HG03432 (cell line): ENCODE measurements around the gene ARID5A.
"Not testable (repeated sequence)": the region's sequence is repeated elsewhere in the genome, so short reads cannot be mapped to it uniquely, and the experiment has no call there.

ENCODE experiments used
- ATAC-seq: cut with Tn5 transposase; IDR thresholded peaks from one replicate; pipeline ENCODE4 v1.9.1; 2021; ENCODE audit warnings: mild to moderate bottlenecking, moderate library complexity; ENCODE audit not compliant: unreplicated experiment

The ARID5A gene

GRCh38 chr2:96554293-96555145 lies 18.0 kb downstream of the ARID5A start:
- no peak for ATAC-seq

GRCh38 chr2:96555146-96555610 lies 18.6 kb downstream of the ARID5A start:
- ATAC-seq = no peak

- no peak for ATAC-seq
Observed at GRCh38 chr2:96556441-96557330, 20.1 kb downstream of the ARID5A start.

GRCh38 chr2:96557421-96557820 lies 20.9 kb downstream of the ARID5A start:
- ATAC-seq = not testable (repeated sequence)

GRCh38 chr2:96558061-96558460 lies 21.5 kb downstream of the ARID5A start:
- no peak for ATAC-seq

GRCh38 chr2:96558485-96558884 lies 21.9 kb downstream of the ARID5A start:
- ATAC-seq = no peak

GRCh38 chr2:96564026-96564425 lies 27.5 kb downstream of the ARID5A start:
- ATAC-seq = no peak

- no peak for ATAC-seq
Observed at GRCh38 chr2:96564563-96564962, 28.0 kb downstream of the ARID5A start.

- no peak for ATAC-seq
Observed at GRCh38 chr2:96565111-96565510, 28.6 kb downstream of the ARID5A start.

GRCh38 chr2:96568094-96568493 lies 31.5 kb downstream of the ARID5A start:
- ATAC-seq = no peak

GRCh38 chr2:96574364-96574763 lies 37.8 kb downstream of the ARID5A start:
- no peak for ATAC-seq

- no peak for ATAC-seq
Observed at GRCh38 chr2:96575785-96576456, 39.4 kb downstream of the ARID5A start.

GRCh38 chr2:96577501-96577900 lies 40.9 kb downstream of the ARID5A start:
- ATAC-seq = no peak

- ATAC-seq = no peak
Observed at GRCh38 chr2:96578731-96579130, 42.2 kb downstream of the ARID5A start.

- no peak for ATAC-seq
Observed at GRCh38 chr2:96579422-96579821, 42.9 kb downstream of the ARID5A start.

- ATAC-seq = no peak
Observed at GRCh38 chr2:96580771-96581170, 44.2 kb downstream of the ARID5A start.

- ATAC-seq = no peak
Observed at GRCh38 chr2:96584017-96584416, 47.5 kb downstream of the ARID5A start.

GRCh38 chr2:96587843-96588242 lies 51.3 kb downstream of the ARID5A start:
- no peak for ATAC-seq

GRCh38 chr2:96591054-96591453 lies 54.5 kb downstream of the ARID5A start:
- no peak for ATAC-seq

GRCh38 chr2:96591494-96591893 lies 54.9 kb downstream of the ARID5A start:
- ATAC-seq = no peak

GRCh38 chr2:96594282-96594681 lies 57.7 kb downstream of the ARID5A start:
- ATAC-seq = no peak
